ENCODE results near the gene COL18A1. TPM values are rescaled to one million over a fixed set of nuclear protein-coding genes. Genes with fewer than 3 reads are reported as not detected.

Gene COL18A1
- total and polyA plus RNA-seq, 5 donors from 2014 or later, result 0.29 to 2.7 (median 1.3) TPM

- no peaks in the 10 kb centered on the region for H3K9me3 Mint-ChIP-seq
- ATAC-seq (ENCODE audit: low read depth in 2 of 2), result no peak
- H3K4me1 ChIP-seq (ENCODE audit: control insufficient read depth, insufficient read depth, low read length, poor library complexity, severe bottlenecking), result no peaks in the 10 kb centered on the region
- no peaks in the 10 kb centered on the region for H3K27me3 ChIP-seq (ENCODE audit: control insufficient read depth, insufficient read depth, low read length)
- no peak overlapping the region for H3K4me3 Mint-ChIP-seq
- no peak overlapping the region for H3K27ac ChIP-seq (ENCODE audit: insufficient read depth, low read length, poor library complexity, severe bottlenecking)
- no peak for DNase-seq
- peaks cover 4% of the 10 kb centered on the region for H3K27me3 Mint-ChIP-seq
- peaks cover 0 to 6% (median 2%) of the 10 kb centered on the region in 4 donors for H3K4me1 Mint-ChIP-seq
- no peak overlapping the region for H3K27ac Mint-ChIP-seq
- no peak overlapping the region for H3K4me3 ChIP-seq (ENCODE audit: low read depth, low read length)
- H3K36me3 ChIP-seq (ENCODE audit: control insufficient read depth, insufficient read depth, low read length), result no peaks in the 10 kb centered on the region
- H3K36me3 Mint-ChIP-seq, result no peaks in the 10 kb centered on the region
- no peaks in the 10 kb centered on the region for H3K9me3 ChIP-seq (ENCODE audit: control insufficient read depth in 2 of 2, low read length in 2 of 2)
Measured at GRCh38 chr21:45418301-45419071, 13.5 kb downstream of the COL18A1 start.

GRCh38 chr21:45419162-45419561 lies 14.2 kb downstream of the COL18A1 start:
- DNase-seq (no peak), ATAC-seq (ENCODE audit: low read depth in 2 of 2) (no peak)
- H3K36me3 ChIP-seq (ENCODE audit: control insufficient read depth, insufficient read depth, low read length), result no peaks in the 10 kb centered on the region
- no peak overlapping the region for H3K27ac ChIP-seq (ENCODE audit: insufficient read depth, low read length, poor library complexity, severe bottlenecking)
- H3K4me3 Mint-ChIP-seq, result no peak overlapping the region
- H3K9me3 ChIP-seq (ENCODE audit: control insufficient read depth in 2 of 2, low read length in 2 of 2), result no peaks in the 10 kb centered on the region
- no peaks in the 10 kb centered on the region for H3K4me1 ChIP-seq (ENCODE audit: control insufficient read depth, insufficient read depth, low read length, poor library complexity, severe bottlenecking)
- H3K27me3 ChIP-seq (ENCODE audit: control insufficient read depth, insufficient read depth, low read length), result no peaks in the 10 kb centered on the region
- peaks cover 0 to 6% (median 2%) of the 10 kb centered on the region in 4 donors for H3K4me1 Mint-ChIP-seq
- H3K4me3 ChIP-seq (ENCODE audit: low read depth, low read length), result no peak overlapping the region
- H3K27ac Mint-ChIP-seq, result no peak overlapping the region
- no peaks in the 10 kb centered on the region for H3K36me3 Mint-ChIP-seq
- H3K27me3 Mint-ChIP-seq, result peaks cover 4% of the 10 kb centered on the region
- H3K9me3 Mint-ChIP-seq, result no peaks in the 10 kb centered on the region

GRCh38 chr21:45420061-45421041 lies 15.4 kb downstream of the COL18A1 start:
- ATAC-seq (ENCODE audit: low read depth in 2 of 2) (no peak), DNase-seq (no peak)
- Histone ChIP-seq H3K27ac (ENCODE audit: insufficient read depth, low read length, poor library complexity, severe bottlenecking) (no peak overlapping the region), H3K36me3 (ENCODE audit: control insufficient read depth, insufficient read depth, low read length) (no peaks in the 10 kb centered on the region), H3K4me3 (ENCODE audit: low read depth, low read length) (no peak overlapping the region), H3K9me3 (ENCODE audit: control insufficient read depth in 2 of 2, low read length in 2 of 2) (no peaks in the 10 kb centered on the region), H3K4me1 (ENCODE audit: control insufficient read depth, insufficient read depth, low read length, poor library complexity, severe bottlenecking) (no peaks in the 10 kb centered on the region), H3K27me3 (ENCODE audit: control insufficient read depth, insufficient read depth, low read length) (no peaks in the 10 kb centered on the region)
- H3K27ac Mint-ChIP-seq, result peak overlapping the region in 1 of 3 donors; percentile 56
- H3K4me3 Mint-ChIP-seq, result no peak overlapping the region
- no peaks in the 10 kb centered on the region for H3K9me3 Mint-ChIP-seq
- H3K27me3 Mint-ChIP-seq, result no peaks in the 10 kb centered on the region
- H3K4me1 Mint-ChIP-seq, result peaks cover 0 to 6% (median 2%) of the 10 kb centered on the region in 4 donors
- H3K36me3 Mint-ChIP-seq, result no peaks in the 10 kb centered on the region

GRCh38 chr21:45421071-45421845 lies 16.3 kb downstream of the COL18A1 start:
- Mint-ChIP-seq H3K27me3 (no peaks in the 10 kb centered on the region), H3K4me1 (peaks cover 0 to 6% (median 2%) of the 10 kb centered on the region in 4 donors)
- H3K36me3 ChIP-seq (ENCODE audit: control insufficient read depth, insufficient read depth, low read length), result no peaks in the 10 kb centered on the region

GRCh38 chr21:45421846-45422775 lies 17.1 kb downstream of the COL18A1 start:
- H3K36me3 Mint-ChIP-seq, result no peaks in the 10 kb centered on the region
- H3K9me3 Mint-ChIP-seq, result no peaks in the 10 kb centered on the region
- Histone ChIP-seq H3K4me3 (ENCODE audit: low read depth, low read length) (no peak overlapping the region), H3K9me3 (ENCODE audit: control insufficient read depth in 2 of 2, low read length in 2 of 2) (no peaks in the 10 kb centered on the region), H3K36me3 (ENCODE audit: control insufficient read depth, insufficient read depth, low read length) (no peaks in the 10 kb centered on the region), H3K27ac (ENCODE audit: insufficient read depth, low read length, poor library complexity, severe bottlenecking) (no peak overlapping the region), H3K27me3 (ENCODE audit: control insufficient read depth, insufficient read depth, low read length) (no peaks in the 10 kb centered on the region), H3K4me1 (ENCODE audit: control insufficient read depth, insufficient read depth, low read length, poor library complexity, severe bottlenecking) (no peaks in the 10 kb centered on the region)
- DNase-seq (no peak), ATAC-seq (ENCODE audit: low read depth in 2 of 2) (no peak)
- no peak overlapping the region for H3K4me3 Mint-ChIP-seq
- no peak overlapping the region for H3K27ac Mint-ChIP-seq
- peaks cover 0 to 6% (median 2%) of the 10 kb centered on the region in 4 donors for H3K4me1 Mint-ChIP-seq
- no peaks in the 10 kb centered on the region for H3K27me3 Mint-ChIP-seq

More at GRCh38 chr21:45421071-45421845, 16.3 kb downstream of the COL18A1 start:
- no peaks in the 10 kb centered on the region for H3K9me3 ChIP-seq (ENCODE audit: control insufficient read depth in 2 of 2, low read length in 2 of 2)
- Mint-ChIP-seq H3K9me3 (no peaks in the 10 kb centered on the region), H3K36me3 (no peaks in the 10 kb centered on the region), H3K27ac (no peak overlapping the region), H3K4me3 (no peak overlapping the region)
- H3K4me1 ChIP-seq (ENCODE audit: control insufficient read depth, insufficient read depth, low read length, poor library complexity, severe bottlenecking), result no peaks in the 10 kb centered on the region
- no peak overlapping the region for H3K4me3 ChIP-seq (ENCODE audit: low read depth, low read length)
- DNase-seq, result no peak
- ATAC-seq (ENCODE audit: low read depth in 2 of 2), result no peak
- H3K27ac ChIP-seq (ENCODE audit: insufficient read depth, low read length, poor library complexity, severe bottlenecking), result no peak overlapping the region
- H3K27me3 ChIP-seq (ENCODE audit: control insufficient read depth, insufficient read depth, low read length), result no peaks in the 10 kb centered on the region

GRCh38 chr21:45423201-45423955 lies 18.4 kb downstream of the COL18A1 start:
- peaks cover 0 to 6% (median 2%) of the 10 kb centered on the region in 4 donors for H3K4me1 Mint-ChIP-seq
- Histone ChIP-seq H3K4me1 (ENCODE audit: control insufficient read depth, insufficient read depth, low read length, poor library complexity, severe bottlenecking) (no peaks in the 10 kb centered on the region), H3K36me3 (ENCODE audit: control insufficient read depth, insufficient read depth, low read length) (no peaks in the 10 kb centered on the region), H3K4me3 (ENCODE audit: low read depth, low read length) (no peak overlapping the region), H3K9me3 (ENCODE audit: control insufficient read depth in 2 of 2, low read length in 2 of 2) (no peaks in the 10 kb centered on the region), H3K27ac (ENCODE audit: insufficient read depth, low read length, poor library complexity, severe bottlenecking) (no peak overlapping the region), H3K27me3 (ENCODE audit: control insufficient read depth, insufficient read depth, low read length) (no peaks in the 10 kb centered on the region)
- H3K36me3 Mint-ChIP-seq, result no peaks in the 10 kb centered on the region
- H3K9me3 Mint-ChIP-seq, result no peaks in the 10 kb centered on the region
- no peaks in the 10 kb centered on the region for H3K27me3 Mint-ChIP-seq
- ATAC-seq (ENCODE audit: low read depth in 2 of 2) (no peak), DNase-seq (no peak)
- no peak overlapping the region for H3K4me3 Mint-ChIP-seq
- H3K27ac Mint-ChIP-seq, result no peak overlapping the region
